ENCODE results near the gene PFN3.
A peak's percentile ranks its signal among the peaks of the same experiment; 100 is the strongest.
"Not testable (repeated sequence)": the region's sequence is repeated elsewhere in the genome, so short reads cannot be mapped to it uniquely, and the experiment has no call there.

PFN3 gene

GRCh38 chr5:177427211-177427822, 26.9 kb upstream of the PFN3 start:
- DNase-seq: no peak
- intact Hi-C loops (cut with DNase I): loop anchor here (2.0 kb wide), 2 partner anchors 23 to 27 kb away; no protein-coding TSS in a partner anchor

DNA sequence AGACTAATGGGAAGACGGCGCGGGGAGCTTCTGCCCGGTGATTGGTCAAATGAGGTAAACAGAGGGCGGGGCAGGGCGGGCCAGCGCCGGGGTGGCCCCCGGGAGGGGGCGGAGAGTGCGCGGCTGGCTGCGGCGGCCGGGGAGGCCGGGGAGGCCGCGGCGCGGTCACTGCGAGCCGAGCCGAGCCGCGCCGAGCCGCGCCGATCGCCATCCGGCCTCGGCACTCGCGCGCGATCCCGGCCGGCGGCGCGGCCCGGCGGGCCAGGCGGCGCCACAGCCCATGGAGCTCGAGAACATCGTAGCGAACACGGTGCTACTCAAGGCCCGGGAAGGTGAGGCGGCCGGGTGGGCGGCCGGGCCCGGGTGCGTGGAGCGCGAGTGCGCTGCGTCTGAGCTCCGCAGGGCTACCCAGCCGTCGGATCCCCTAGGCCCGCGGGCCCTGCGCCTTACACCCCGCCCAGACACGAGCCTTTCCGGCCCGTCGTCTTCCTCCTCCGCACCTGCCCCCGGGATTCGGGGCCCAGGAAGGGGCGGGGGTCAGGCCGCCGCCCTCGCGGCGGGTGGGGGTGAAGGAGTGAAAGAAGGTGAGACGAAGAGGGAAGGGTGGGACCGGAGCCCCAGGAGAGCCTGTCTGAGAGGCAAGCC, 26.2 kb upstream of the PFN3 start, which contains the start of gene GRK6:
Gene GRK6, plus strand, starts transcription at position 111 of the 645 bp plus-strand sequence. Its CDS starts 170 bp downstream, at position 281.
- DNase-seq: peak in 2 of 10 donors; percentile 84 to 89
- intact Hi-C loops (cut with DNase I): loop anchor here (2.0 kb wide), 2 partner anchors 22 to 28 kb away; no protein-coding TSS in a partner anchor

GRCh38 chr5:177425801-177426565, 25.5 kb upstream of the PFN3 start:
- intact Hi-C loops (cut with DNase I): loop anchor here (2.0 kb wide), 2 partner anchors 21 to 29 kb away; no protein-coding TSS in a partner anchor
- DNase-seq: peak; percentile 99 to 100 (median 100)

DNA sequence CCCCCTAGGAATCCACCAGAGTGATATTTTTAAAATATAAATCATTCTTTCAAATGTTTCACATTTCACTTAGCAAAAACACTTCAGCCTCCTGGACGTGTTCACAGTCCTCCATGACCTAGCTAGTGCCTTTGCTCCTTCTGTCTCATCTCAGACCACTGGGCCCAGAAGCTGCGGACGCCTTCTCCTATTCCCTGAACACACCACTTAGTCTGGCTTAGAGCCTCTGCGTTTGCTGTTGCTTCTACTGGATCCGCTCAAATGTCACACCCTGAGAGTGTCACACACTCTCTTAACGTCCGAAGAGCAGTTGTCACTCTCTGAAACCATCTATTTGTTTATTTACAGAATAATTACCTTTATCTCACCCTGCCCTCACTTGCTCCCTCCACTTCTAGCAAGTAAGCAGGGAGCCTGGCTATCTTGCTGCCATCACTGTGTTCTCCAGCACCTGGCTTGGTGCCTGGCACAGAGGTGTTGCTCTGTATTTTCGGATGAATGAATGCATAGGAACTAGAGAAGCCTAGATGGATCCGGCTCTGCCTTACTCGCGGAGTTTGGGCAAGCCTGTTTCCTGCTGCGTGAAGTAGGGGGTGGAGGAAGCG, 24.8 kb upstream of the PFN3 start:
- DNase-seq: peak in 1 of 10 donors; percentile 86
- intact Hi-C loops (cut with DNase I): no loop called here

DNA sequence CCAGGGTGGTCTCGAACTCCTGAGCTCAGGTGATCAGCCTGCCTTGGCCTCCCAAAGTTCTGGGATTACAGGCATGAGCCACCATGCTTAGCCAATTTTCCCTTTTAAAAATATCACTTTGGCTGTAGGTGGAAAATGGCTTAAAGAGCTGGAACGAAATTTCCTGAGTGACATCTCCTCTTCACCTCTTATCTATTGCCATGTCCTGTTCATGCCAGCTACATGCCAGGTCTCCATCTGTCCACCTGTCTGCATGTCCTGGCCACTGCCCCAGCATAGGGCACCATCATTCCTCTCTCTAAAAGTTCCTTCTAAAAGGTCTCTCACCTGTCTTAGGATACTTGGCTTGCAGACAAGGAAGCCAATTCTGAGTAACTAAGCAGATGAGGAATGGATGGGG, 23.2 kb upstream of the PFN3 start:
- no peak for DNase-seq
- intact Hi-C loops (cut with DNase I): no loop called here

DNA sequence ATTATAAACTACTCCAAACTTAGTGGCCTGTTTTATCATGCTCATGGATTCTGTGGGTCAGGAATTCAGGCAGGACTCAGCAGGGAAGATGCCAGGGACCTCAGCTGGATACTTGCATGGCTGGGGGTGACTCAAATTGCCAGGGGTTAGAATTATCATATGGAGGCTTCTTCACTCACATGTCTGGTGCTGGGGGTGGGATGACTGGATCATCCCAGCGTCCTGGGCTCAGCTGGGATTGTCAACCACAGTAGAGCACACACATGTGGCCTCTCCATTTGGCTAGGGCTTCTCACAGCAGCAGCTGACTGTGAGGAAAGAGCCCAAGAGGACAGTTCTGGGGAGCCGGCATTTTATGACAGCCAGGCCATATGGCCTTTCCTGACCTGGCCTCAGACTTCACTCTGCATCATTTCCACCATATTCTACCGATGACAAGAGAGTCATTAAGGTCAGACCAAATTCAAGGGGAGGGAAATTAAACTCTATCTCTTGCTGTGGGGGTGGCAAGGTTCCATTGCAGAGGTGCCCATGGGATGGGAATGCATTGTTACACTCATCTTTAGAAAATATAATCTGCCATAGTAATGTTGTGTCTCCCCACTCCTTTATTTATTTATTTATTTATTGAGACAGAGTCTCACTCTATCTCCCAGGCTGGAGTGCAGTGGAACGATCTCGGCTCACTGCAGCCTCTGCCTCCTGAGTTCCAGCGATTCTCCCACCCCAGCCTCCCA, 20.8 kb upstream of the PFN3 start:
- DNase-seq: no peak
- intact Hi-C loops (cut with DNase I): no loop called here

GRCh38 chr5:177420472-177420871, 20.0 kb upstream of the PFN3 start:
- intact Hi-C loops (cut with DNase I); DNase-seq: not testable (repeated sequence)

DNA sequence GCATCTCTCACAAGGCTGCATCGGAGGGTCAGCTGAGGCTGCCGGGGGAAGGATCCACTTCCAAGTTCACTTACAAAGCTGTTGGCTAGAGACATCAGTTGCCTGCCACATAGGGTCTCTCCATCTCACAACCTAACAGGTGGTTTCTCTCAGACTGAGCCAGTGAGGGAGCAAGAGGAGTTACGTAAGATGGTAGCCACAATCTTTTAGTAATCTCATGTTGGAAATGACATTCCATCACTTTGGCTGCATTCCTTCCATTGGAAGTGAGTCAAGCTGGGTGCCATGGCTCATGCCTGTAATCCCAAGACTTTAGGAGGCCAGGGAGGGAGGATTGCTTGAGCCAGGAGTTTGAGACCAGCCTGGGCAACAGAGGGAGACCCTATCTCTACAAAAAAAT, 18.6 kb upstream of the PFN3 start:
- DNase-seq: no peak

DNA sequence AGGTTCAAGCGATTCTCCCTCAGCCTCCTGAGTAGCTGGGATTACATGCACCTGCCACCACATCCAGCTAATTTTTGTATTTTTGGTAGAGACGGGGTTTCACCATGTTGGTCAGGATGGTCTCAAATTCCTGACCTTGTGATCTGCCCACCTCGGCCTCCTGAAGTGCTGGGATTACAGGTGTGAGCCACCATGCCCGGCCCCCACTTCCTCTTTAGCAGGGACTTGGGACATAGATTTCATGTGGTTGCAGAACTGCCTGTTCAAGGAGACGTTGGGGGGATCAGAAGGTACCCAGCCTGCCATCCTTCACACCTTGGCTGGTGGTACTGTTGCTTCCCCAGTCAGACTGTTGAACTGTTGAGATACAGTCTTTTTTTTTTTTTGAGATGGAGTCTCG, 16.6 kb upstream of the PFN3 start:
- intact Hi-C loops (cut with DNase I); DNase-seq: not testable (repeated sequence)

More for the DNA sequence above, 18.6 kb upstream of the PFN3 start:
- intact Hi-C loops (cut with DNase I): no loop called here

DNA sequence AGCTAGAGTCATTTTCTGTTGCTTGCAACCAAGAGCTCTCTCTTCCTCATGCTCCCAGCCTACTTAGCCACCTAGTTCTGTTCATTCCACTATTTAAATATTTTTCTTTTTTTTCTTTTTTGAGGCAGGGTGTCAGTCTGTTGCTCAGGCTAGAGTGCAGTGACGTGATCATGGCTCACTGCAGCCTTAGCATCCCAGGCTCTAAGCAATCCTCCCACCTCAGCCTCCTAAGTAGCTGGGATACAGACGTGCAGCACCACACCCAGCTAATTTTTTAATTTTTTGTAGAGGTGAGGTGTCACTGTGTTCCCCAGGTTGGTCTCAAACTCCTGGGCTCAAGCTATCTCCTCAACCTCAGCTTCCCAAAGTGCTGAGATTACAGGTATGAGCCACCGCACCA, 14.0 kb upstream of the PFN3 start:
- intact Hi-C loops (cut with DNase I): no loop called here

GRCh38 chr5:177412603-177413233, 12.3 kb upstream of the PFN3 start:
- no peak for DNase-seq
- intact Hi-C loops (cut with DNase I): no loop called here

More for the DNA sequence above, 14.0 kb upstream of the PFN3 start:
- DNase-seq: no peak

GRCh38 chr5:177410575-177410974, 10.1 kb upstream of the PFN3 start:
- no peak for DNase-seq
- intact Hi-C loops (cut with DNase I): no loop called here

DNA sequence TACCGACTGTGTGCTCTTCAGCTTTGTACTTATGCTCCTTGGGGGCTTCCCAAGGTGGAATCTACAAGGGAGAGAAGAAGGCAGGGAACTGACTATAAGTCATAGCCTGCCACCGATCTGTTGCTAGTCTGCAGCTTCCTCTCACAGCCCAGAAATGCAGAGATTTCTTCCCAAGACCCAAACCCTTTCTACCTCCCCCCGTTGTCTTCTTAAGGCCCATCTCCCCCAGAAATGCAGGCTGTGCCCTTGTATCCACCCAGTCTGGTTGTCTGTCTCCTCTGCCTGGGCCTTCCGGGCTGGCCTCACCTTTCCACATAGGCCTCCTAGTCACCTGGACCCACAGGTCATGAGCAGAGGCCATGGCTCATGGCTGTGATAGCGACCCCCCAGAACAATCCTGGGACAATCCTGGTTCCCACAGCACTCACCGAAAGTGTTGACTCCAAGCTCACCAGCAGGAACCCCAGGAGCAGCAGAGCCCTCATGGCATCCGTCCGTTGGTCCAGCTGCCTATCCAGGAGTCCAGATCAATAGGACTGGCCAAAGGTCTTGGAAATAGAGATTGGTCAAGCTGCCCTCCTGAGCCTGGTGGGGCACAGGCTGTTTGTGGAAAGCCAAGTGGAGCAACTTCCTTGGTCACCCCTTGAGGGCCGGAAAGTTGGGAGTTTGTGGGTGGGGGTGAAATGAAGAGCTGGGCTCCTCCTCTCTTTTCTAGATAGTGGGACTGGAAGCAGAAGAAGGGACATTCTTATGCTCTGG, 8.8 kb upstream of the PFN3 start, which contains the start of gene F12:
Gene F12, minus strand, starts transcription at position 522 of the 759 bp plus-strand sequence. Its CDS starts 37 bp downstream, at position 485.
- intact Hi-C loops (cut with DNase I): no loop called here
- DNase-seq: peak in 1 of 10 donors; percentile 77

GRCh38 chr5:177405805-177406204, 5.3 kb upstream of the PFN3 start:
- intact Hi-C loops (cut with DNase I): loop anchor here (2.0 kb wide), 1 partner anchor 21 kb away; the partner anchor contains the start of gene GRK6
- DNase-seq: peak in 1 of 10 donors; percentile 80

DNA sequence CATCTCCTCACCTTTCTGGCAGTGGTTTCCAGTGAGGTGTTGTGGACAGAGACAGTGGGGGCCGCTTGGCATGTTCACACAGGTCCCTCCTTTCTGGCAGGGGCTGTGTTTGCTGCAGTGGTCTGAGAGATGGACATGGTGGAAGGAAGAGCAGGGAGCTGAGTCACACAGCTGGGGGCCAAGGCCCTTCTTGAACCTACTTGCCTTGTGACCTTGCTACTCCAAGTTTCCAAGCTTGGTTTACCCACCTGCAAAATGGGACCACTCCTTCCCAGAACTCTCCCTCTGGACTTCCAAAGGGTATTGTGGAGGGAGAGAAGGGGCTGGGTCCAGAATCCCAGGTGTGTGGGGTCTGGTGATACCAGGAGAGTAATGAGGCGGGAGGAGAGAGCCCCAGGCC, 4.9 kb upstream of the PFN3 start:
- no peak for DNase-seq
- intact Hi-C loops (cut with DNase I): loop anchor here (2.0 kb wide), 1 partner anchor 21 kb away; the partner anchor contains the start of gene GRK6

DNA sequence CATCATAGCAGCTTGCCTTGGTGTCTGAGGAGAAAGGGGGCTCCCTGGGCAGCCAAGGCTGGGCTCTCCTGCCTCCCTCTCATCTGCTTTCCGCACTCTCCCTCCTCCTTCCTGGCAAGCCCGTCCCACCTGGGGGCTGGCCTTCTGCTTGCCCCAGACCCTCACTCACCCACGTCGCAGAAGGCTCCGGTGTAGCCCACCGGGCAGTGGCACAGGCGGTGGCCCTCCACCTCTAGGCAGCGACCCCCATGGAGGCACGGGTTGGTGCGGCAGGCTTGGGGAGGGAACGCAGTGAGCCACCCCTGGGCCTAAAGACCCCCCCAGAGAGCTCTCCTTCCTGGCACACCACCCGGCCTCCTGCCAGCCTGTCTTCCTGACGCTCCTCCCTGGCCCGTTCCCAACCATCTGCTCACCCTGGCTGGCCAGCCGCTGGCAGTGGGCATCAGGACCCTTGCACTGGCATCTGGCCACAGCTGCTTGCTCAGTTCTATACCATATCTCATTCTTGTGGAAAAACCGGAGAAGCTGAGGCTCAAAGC, 4.2 kb upstream of the PFN3 start:
- DNase-seq: peak in 1 of 10 donors; percentile 81
- intact Hi-C loops (cut with DNase I): loop anchor here (1.0 to 5.0 kb wide), 3 partner anchors 22 to 93 kb away; partner anchors contain the start of genes GRK6 and PDLIM7

- peak; percentile 59 to 96 (median 76) for DNase-seq
- intact Hi-C loops (cut with DNase I): loop anchor here (1.0 to 5.0 kb wide), 4 partner anchors 23 to 93 kb away; partner anchors contain the start of genes GRK6, PDLIM7 and PRR7
Measured at GRCh38 chr5:177403792-177404640, 3.6 kb upstream of the PFN3 start.
